Glutamatergic neuron (in vitro differentiated cells): Measurements from ENCODE around the gene PTGR1. TPM values are rescaled to one million over a fixed set of nuclear protein-coding genes. Genes with fewer than 3 reads are reported as not detected.

ENCODE experiments used
- DNase-seq: peaks from one replicate; pipeline ENCODE4 v3.0.0; 2022
- H3K27ac Mint-ChIP-seq: one replicate; pipeline ENCODE4 v1.8.0; 2020; ENCODE audit warnings: mild to moderate bottlenecking, mixed read lengths, inconsistent platforms; ENCODE audit not compliant: unreplicated experiment
- H3K27me3 Mint-ChIP-seq: one replicate; pipeline ENCODE4 v1.8.0; 2020; ENCODE audit warnings: mild to moderate bottlenecking, moderate library complexity, mixed read lengths, inconsistent platforms; ENCODE audit not compliant: unreplicated experiment
- H3K36me3 Mint-ChIP-seq: one replicate; pipeline ENCODE4 v1.8.0; 2020; ENCODE audit warnings: mild to moderate bottlenecking, mixed read lengths, inconsistent platforms; ENCODE audit not compliant: unreplicated experiment
- H3K4me1 Mint-ChIP-seq: one replicate; pipeline ENCODE4 v1.8.0; 2020; ENCODE audit warnings: mild to moderate bottlenecking, low read depth, mixed read lengths, inconsistent platforms; ENCODE audit not compliant: unreplicated experiment
- H3K4me3 Mint-ChIP-seq: one replicate; pipeline ENCODE4 v1.8.0; 2020; ENCODE audit warnings: mild to moderate bottlenecking, mixed read lengths, inconsistent platforms; ENCODE audit not compliant: unreplicated experiment
- H3K9me3 Mint-ChIP-seq: one replicate; pipeline ENCODE4 v1.8.0; 2020; ENCODE audit warnings: mild to moderate bottlenecking, moderate library complexity, mixed read lengths, inconsistent platforms; ENCODE audit not compliant: unreplicated experiment
- CTCF ChIP-seq: fragments of 200-600 bp; sonication (generic); IDR thresholded peaks from one replicate; pipeline ENCODE4 v1.5.0; 2021; ENCODE audit not compliant: partially characterized antibody, unreplicated experiment
- total RNA-seq: library from RNA; stranded (reverse); fragmentation: NEBNext Ultra II Directional; extraction: Animal tissue kit (Norgen Biotek cat#: 25700); gene quantifications from one replicate; pipeline ENCODE4 v1.2.1, GENCODE V29; 2021; ENCODE audit not compliant: unreplicated experiment

PTGR1 gene
- total RNA-seq, 1 donor from 2014 or later, result 23.4 TPM

- no peak overlapping the region for H3K4me3 Mint-ChIP-seq
- H3K4me1 Mint-ChIP-seq, result no peaks in the 10 kb centered on the region
- no peaks in the 10 kb centered on the region for H3K27me3 Mint-ChIP-seq
- no peak for TF ChIP-seq CTCF
- no peak overlapping the region for H3K27ac Mint-ChIP-seq
- H3K36me3 Mint-ChIP-seq, result peaks cover 42% of the 10 kb centered on the region
- no peak for DNase-seq
- H3K9me3 Mint-ChIP-seq, result peaks cover 12% of the 10 kb centered on the region
Observed at GRCh38 chr9:111542497-111543254, 56.8 kb downstream of the PTGR1 start.

DNA sequence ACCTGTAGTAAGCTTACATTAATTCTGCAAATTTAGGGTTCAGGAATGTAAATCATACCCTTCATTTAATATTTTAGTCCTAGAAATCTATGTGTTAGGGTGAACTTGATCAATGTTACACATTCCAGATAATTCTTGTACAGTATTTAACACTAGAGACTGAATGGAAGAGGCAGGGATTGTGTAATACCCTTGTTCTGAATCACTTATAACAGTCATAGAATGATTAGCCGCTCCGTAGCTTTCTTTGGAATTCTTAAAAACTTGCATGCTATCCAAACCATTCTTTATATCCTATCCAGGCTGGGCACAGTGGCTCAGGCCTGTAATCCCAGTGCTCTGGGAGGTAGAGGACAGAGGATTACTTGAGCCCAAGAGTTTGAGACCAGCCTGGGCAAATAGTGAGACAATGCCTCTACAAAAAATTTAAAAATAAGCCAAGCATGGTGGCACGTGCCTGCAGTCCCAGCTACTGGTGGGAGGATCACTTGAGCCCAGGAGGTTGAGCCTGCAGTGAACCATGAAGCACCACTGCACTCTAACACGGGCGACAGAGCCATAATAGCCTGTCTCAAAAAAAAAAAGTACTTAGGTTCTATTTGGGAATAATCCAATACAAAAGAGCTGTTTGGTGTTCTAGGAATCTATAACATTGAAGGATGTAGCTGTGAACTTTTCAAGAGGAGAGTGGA lies 66.2 kb downstream of the PTGR1 start:
- H3K36me3 Mint-ChIP-seq, result peaks cover 21% of the 10 kb centered on the region
- H3K4me1 Mint-ChIP-seq, result no peaks in the 10 kb centered on the region
- peaks cover 7% of the 10 kb centered on the region for H3K9me3 Mint-ChIP-seq

GRCh38 chr9:111531716-111532115 lies 67.7 kb downstream of the PTGR1 start:
- no peak for TF ChIP-seq CTCF

More for the DNA sequence above, 66.2 kb downstream of the PTGR1 start:
- H3K27me3 Mint-ChIP-seq, result no peaks in the 10 kb centered on the region
- TF ChIP-seq CTCF, result no peak
- H3K4me3 Mint-ChIP-seq, result no peak overlapping the region
- DNase-seq, result no peak
- no peak overlapping the region for H3K27ac Mint-ChIP-seq

GRCh38 chr9:111529787-111530186 lies 69.7 kb downstream of the PTGR1 start:
- no peak for DNase-seq
- H3K4me3 Mint-ChIP-seq, result no peak overlapping the region
- no peak overlapping the region for H3K27ac Mint-ChIP-seq
- no peaks in the 10 kb centered on the region for H3K4me1 Mint-ChIP-seq
- H3K36me3 Mint-ChIP-seq, result peaks cover 7% of the 10 kb centered on the region
- peaks cover 2% of the 10 kb centered on the region for H3K27me3 Mint-ChIP-seq
- TF ChIP-seq CTCF, result no peak
- peaks cover 5% of the 10 kb centered on the region for H3K9me3 Mint-ChIP-seq

More at GRCh38 chr9:111531716-111532115, 67.7 kb downstream of the PTGR1 start:
- no peak overlapping the region for H3K4me3 Mint-ChIP-seq
- H3K27ac Mint-ChIP-seq, result no peak overlapping the region
- H3K9me3 Mint-ChIP-seq, result peaks cover 4% of the 10 kb centered on the region
- peaks cover 15% of the 10 kb centered on the region for H3K36me3 Mint-ChIP-seq
- DNase-seq, result no peak
- H3K4me1 Mint-ChIP-seq, result no peaks in the 10 kb centered on the region
- no peaks in the 10 kb centered on the region for H3K27me3 Mint-ChIP-seq

DNA sequence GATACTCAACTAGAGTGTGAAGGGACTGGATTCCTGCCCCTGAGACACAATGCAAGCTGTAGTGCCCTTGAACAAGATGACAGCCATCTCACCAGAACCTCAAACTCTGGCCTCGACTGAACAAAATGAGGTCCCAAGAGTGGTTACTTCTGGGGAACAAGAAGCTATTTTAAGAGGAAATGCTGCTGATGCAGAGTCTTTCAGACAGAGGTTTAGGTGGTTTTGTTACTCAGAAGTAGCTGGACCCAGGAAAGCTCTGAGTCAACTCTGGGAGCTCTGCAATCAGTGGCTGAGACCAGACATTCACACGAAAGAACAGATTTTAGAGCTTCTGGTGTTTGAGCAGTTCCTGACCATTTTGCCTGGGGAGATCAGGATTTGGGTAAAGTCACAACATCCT lies 72.1 kb downstream of the PTGR1 start:
- Mint-ChIP-seq H3K4me3 (no peak overlapping the region), H3K27ac (no peak overlapping the region), H3K36me3 (no peaks in the 10 kb centered on the region)

More for the DNA sequence above, 72.1 kb downstream of the PTGR1 start:
- no peak for TF ChIP-seq CTCF
- Mint-ChIP-seq H3K9me3 (peaks cover 7% of the 10 kb centered on the region), H3K27me3 (peaks cover 7% of the 10 kb centered on the region), H3K4me1 (no peaks in the 10 kb centered on the region)
- no peak for DNase-seq
